ENCODE measurements around the gene FLOT2.
"Not testable (repeated sequence)": the region's sequence is repeated elsewhere in the genome, so short reads cannot be mapped to it uniquely, and the experiment has no call there.

FLOT2 gene

GRCh38 chr17:28839221-28839620 lies 58.3 kb downstream of the FLOT2 start:
- no peak overlapping the region for H3K4me3 ChIP-seq (ENCODE audit: low read depth, low read length)
- DNase-seq (ENCODE audit: low read depth, low spot score) = no peak
- TF ChIP-seq CTCF (IDR thresholded peaks at IDR 0.05; ENCODE audit: insufficient read depth, low read length, missing control alignments) = no peak
- ChIA-PET CTCF (interaction anchor here (1.4 kb wide), 1 partner anchor 10 kb away, joined by 3 read pairs; no protein-coding TSS in a partner anchor), POLR2A (no interaction called here)

- DNase-seq (ENCODE audit: low read depth, low spot score); H3K4me3 ChIP-seq (ENCODE audit: low read depth, low read length); POLR2A ChIA-PET: not testable (repeated sequence)
- CTCF ChIA-PET = interaction anchor here (0.6 to 2.1 kb wide), 4 partner anchors 8 to 73 kb away, joined by 3 to 7 read pairs (median 3); no protein-coding TSS in a partner anchor
Measured at GRCh38 chr17:28836541-28836940, 61.0 kb downstream of the FLOT2 start.

- POLR2A ChIA-PET = no interaction called here
- CTCF ChIA-PET = no interaction called here
- DNase-seq (ENCODE audit: low read depth, low spot score) = no peak
- H3K4me3 ChIP-seq (ENCODE audit: low read depth, low read length) = no peak overlapping the region
- TF ChIP-seq CTCF (IDR thresholded peaks at IDR 0.05; ENCODE audit: insufficient read depth, low read length, missing control alignments) = no peak
Measured at GRCh38 chr17:28834420-28834819, 63.1 kb downstream of the FLOT2 start.
